HG03280 (cell line): ENCODE results near the gene TMEM215.
"Not testable (repeated sequence)": the region's sequence is repeated elsewhere in the genome, so short reads cannot be mapped to it uniquely, and the experiment has no call there.

ENCODE experiments used
- ATAC-seq: cut with Tn5 transposase; IDR thresholded peaks from one replicate; pipeline ENCODE4 v1.9.1; 2021; ENCODE audit warnings: mild to moderate bottlenecking, moderate library complexity; ENCODE audit not compliant: unreplicated experiment

The TMEM215 gene, protein sequence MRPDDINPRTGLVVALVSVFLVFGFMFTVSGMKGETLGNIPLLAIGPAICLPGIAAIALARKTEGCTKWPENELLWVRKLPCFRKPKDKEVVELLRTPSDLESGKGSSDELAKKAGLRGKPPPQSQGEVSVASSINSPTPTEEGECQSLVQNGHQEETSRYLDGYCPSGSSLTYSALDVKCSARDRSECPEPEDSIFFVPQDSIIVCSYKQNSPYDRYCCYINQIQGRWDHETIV

DNA sequence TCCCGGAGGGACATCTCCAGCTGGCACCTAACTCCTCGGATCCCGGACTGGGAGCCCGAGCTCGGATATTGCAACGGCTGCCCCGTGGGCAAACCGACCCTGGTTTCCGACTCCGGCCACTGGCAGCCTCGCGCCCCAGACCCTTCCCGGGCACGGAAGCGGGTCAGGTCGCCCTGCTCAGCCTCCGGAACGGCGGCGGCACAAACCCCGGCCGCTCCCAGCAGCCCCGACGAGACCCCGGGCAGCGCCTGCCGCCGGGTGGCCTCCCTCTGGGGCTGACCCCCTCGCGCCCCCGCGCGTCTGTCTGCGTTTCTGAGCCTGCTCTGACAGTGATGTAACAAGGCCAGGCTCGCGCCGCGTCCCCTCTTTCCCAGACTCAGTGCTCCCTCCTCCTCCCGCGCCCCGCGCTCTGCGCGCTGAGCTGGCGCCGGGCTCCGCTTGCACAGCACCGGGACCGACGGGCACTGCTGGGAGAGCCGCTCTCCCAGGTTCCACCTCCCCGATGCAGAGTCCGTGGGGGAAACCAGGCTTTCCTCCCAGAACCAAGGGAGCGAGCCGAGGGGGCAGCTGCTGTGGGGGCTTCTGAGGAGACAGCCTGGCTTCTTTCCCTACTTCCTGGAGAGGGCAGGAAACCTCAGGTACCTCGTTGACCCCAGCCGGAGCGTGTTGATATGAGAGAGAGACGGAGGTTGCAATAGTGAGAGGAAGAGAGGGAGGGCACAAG is at the start of gene TMEM215:
Gene TMEM215, plus strand, starts transcription at position 373 of the 724 bp plus-strand sequence. CDS start 644 bp downstream, outside the sequence.
- no peak for ATAC-seq

DNA sequence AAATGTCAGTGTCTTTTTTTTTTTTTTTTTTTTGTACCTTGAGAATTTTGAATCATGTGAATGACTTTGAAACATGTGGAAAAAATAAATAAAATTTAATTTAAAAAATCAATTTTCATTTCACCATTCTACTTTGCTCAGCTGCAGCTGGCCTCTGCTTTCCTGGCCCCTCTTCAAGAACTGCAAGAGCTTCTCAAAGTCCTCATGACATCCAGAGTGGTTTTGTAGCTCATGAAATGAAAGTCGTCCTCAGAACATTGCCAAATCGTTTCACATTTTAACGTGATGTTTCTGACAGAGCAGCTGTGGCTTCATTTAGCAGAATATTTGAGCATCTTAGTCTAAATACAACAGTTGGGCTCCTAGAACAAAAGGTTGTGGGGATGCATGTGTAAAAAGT is 47.9 kb upstream of the TMEM215 start:
- no peak for ATAC-seq

DNA sequence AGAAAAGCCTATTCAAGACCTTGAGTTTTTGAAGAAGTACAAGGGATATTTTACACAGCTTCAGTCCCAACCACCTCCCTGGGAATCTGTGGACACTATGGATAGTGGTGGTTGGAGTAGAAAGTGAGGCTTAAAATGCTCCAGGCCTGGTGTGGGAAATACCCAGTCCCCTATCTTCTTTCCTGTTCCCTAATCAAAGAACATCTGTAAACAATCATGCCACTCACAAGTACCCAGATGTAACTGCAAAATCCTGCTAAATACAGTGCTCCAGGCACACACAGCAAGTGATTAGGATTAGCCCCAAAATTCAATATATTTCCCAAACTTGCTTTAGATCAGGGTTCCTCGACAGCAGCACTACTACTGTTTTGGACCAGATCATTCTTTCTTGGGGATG is 46.0 kb upstream of the TMEM215 start:
- no peak for ATAC-seq

DNA sequence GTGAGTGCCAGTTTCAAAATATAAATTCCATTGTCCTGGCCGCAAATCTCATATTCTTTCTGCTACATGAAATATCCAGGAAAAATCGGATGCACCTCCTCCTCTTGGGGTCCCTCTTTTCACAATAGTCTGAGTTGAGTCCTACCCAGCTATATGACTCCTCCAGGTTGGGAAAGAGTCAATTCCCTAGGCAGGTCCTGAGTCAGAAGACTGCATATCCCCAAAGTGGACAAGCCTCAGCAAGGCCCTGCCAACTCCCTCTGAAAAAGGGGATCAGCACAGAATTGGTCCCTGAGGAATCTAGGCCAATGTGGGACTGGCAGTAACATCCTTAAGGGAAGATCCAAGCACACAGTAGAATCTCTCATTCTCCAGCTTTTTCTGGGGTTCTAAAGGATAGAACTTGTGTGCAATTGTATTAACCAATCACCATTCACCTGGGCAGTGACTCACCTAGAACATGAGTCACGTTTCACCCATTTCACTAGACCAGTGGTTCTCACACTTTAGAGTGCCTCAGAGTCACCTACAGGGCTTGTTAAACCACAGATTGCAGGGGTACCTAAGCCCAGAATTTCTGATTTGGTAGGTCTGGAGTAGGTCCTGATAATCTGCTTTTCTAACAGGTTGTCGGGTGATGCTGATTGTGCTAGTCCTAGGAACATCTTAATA is 44.7 kb upstream of the TMEM215 start:
- no peak for ATAC-seq

DNA sequence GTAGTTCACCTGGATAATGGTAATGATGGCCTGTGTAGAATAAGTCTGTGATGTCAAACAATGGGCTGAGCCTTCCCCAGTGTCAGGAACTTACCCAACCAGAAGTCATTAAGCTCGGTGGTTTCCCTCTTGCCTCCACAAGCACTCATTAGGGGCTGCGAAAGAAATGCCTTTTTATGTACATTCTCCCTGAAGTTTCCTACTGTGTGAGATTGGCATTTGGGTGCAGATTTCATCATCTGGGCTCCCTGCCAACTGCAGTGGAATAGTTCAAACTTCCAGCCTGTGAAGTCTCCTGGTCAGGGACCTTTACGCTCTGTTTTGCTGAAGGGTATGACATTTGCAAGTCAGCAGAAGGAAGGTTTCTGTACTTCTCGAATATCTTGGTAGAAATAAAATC is 41.6 kb upstream of the TMEM215 start:
- ATAC-seq, result no peak

DNA sequence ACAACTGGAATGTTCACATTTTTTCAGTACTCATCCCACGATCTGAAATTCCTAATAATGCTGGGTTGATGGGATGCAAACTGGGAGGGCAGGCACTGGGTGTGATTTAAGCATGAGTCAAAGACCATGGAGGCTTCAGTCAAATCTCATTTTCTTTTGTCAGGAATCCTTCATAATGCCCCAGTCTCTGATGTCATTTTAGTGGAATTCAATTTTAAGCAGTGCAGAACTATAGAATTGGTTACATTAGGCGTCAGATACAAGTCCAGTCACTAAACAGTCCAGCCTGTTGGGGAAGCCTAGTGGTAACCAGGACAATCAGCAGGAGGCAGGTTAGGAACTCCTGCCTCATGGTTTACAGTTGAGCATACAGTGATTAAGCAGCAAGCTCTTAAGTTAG is 41.0 kb upstream of the TMEM215 start:
- ATAC-seq, result no peak

DNA sequence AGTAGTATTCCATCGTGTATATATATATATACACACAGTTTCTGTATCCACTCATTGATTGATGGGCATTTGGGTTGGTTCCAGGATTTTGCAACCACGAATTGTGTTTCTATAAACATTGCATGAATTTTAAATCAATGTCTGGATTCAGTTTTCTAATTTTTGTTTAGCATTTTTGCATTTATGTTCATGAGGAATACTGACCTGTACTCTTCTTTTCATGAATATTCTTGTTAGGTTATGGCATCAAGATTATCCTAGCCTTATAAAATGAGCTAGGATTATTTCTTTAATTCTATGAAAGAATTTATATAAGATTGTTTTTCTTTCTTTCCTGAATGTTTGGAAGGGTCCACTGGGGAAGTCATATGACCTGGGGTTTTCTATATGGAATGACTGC is 35.3 kb upstream of the TMEM215 start:
- ATAC-seq, result no peak

DNA sequence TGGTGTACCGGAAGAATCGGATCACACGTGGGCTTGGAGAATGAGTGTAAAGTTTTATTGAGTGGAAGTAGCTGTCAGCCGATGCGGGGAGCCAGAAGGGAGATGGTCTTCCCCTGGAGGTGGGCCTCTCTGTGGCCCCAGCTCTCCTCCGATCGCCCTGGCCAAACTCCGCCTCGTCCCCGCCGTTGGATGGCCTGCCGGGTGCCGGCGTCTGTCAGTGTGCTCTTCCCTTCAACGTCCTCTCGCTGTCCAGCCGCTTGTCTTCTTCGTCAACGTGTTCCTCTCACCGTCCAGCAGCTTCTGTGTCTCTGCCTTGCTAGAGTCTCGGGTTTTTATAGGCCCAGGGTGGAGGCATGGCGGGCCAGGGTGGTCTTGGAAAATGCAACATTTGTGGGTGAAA is 27.6 kb upstream of the TMEM215 start:
- ATAC-seq, result no peak

DNA sequence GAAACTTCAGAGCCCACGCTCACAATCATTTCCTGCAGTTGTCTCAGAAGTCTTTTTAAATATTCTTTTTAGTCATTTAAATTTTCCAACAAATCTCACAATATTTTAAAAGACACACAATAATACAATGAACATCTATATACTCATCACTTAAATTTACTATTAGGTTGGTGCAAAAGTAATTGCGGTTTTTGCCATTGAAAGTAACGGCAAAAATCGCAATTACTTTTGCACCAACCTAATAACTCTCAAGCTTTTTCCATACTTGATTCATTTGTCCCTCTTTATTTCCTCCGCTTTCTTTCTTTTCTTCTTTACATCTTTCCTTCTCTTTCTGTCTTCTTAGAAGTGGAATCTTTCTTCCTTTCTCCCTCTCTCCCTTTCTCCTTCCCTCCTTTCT is 19.2 kb upstream of the TMEM215 start:
- no peak for ATAC-seq

DNA sequence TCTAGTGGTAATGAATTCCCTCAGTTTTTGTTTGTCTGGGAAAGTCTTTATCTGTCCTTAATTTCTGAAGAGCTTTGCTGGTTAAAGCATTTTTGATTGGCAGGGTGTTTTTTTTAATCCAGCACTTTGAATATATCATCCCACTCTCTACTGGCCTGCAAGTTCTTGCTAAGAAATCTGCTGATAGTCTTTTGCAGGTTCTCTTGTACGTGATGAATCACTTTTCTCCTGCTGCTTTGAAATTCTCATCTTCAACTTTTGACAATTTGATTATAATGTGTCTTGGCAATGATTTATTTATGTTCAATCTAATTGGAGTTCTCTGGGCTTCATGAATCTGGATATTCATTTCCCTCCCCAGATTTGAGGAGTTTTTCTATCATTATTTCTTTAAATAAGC is 8.1 kb upstream of the TMEM215 start:
- no peak for ATAC-seq

DNA sequence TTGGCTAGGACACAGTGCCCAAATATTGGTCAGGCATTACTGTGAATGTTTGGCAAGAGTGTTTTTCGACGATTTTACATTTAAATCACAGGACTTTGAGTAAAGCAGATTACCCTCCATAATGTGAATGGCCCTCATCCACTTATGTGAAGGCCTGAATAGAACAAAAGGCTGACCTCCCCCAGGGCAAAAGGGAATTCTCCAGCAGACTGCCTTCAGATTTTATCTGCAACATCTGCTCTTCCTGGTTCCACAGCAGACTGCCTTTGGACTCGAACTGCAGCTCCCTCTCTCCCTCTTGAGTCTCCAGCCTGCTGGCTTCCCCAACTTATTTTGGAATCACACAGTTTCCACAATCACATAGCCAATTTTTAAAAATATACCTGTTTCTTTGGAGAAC is 7.1 kb upstream of the TMEM215 start:
- no peak for ATAC-seq

DNA sequence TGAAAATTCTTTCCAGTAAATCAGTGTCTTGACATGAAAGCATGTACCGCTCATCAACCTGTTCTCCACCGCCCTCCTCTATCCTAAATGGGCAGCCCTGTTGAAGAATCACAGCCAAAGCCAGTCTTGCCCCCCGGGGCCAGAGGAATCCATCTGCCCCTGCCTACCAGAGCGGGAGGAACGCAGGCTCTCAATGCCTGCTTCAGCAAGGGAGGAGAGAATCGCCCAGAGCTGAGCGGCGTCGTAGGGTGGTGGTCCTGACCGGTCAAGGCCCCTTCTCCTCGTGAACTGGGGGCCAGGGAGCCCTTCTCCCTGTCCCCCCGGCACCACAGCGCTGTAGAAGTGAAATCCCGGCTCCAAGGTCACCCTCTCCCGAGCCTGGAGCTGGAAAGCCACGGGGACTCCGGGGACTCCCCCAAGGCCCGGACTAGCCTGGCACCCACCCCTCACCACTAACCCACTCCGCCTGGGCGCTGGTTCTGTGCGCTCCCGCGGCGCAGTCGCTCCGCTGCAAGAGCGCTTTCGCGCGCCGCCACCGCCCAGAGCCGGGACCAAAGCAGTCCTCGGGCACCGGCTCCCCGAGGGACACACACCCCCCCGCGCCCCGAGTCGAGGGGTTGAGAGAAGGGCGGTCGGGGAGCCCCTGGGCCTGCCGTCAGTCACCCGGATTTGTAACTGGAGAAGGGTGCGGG is 718 bp upstream of the TMEM215 start:
- ATAC-seq, result no peak

DNA sequence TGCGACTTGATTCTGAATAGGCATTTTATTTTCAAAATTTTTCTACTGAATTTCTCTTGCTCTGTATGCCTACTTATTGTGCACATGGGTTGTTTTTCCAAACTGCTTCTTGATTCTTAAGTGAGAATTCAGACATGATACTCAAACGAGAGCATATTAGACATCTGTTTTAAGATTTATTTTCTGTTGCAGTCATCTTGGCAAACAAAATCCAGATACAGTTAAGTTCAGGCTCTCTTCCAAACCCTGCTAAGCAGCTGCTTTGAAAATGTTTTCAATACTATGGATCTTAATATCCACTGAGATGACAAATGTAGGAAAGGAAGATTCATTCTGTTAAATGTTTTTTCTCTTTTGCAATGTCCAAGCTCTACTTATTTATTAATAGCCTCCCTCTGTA is 4.5 kb downstream of the TMEM215 start:
- ATAC-seq, result no peak

DNA sequence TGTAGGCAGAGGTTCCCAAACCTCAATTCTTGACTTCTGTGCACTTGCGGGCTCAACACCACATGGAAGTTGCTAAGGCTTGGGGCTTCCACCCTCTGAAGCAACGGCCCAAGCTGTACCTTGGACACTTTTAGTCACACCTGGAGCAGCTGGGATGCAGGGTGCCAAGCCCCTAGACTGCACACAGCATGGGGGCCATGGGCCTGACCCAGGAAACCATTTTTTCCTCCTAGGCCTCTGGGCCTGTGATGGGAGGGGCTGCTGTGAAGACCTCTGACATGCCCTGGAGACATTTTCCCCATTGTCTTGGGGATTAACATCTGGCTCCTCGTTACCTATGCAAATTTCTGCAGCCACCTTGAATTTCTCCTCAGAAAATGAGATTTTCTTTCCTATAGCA is 12.7 kb downstream of the TMEM215 start:
- ATAC-seq, result not testable (repeated sequence)

DNA sequence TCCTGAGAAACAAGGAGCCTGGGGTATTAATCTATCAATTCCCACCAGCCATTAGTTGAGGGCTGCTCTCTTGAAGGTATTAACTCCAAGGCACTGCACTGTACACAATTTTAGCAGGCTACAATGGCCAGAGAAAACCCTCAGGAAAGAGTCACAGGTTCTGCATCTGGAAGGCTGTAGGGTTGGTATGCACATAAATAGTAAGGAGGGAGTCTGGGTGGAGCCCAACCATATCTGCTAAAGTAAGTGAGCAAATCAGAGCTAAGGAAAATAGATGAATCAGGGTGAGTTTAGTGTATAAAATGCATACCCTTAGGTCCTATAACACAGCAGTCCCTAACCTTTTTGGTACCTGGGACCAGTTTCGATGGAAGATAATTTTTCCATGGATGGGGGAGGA is 18.2 kb downstream of the TMEM215 start:
- no peak for ATAC-seq

DNA sequence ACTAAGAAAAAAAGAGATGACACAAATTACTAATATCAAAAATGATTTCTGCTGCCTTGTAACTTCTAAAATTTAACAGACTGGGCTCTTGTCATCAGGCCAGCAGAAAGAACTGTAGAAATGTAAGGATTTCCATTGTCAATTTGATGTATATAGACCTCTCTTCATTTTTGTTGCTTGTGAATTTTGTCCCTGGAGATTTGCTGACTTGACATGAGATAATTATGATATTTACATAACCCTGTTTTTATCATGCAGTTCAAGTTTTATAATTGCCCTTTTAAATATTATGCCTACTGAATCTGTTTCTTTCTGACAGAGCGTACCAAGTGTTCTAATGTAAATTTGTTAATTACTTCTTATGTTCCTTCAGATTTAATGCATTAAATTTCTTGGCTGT is 23.9 kb downstream of the TMEM215 start:
- ATAC-seq, result no peak

DNA sequence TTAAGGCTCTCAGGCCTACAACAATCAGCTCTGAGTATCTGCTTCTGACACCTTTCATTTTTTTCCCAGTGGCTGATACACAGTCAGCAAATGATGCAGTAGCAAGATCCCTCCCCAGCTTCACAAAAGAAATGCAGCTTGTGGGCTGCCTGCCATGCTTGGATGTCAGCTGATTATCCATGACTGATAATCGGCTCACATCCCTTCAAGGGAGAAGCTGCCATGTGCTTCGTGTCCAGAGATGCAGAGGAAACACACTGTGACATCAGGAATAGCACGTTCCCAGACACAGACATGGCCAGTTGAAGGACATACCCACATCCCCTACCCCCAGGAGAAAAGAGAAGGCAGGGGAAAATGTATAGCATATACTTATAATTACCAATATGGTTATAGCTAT is 27.9 kb downstream of the TMEM215 start:
- ATAC-seq, result no peak

DNA sequence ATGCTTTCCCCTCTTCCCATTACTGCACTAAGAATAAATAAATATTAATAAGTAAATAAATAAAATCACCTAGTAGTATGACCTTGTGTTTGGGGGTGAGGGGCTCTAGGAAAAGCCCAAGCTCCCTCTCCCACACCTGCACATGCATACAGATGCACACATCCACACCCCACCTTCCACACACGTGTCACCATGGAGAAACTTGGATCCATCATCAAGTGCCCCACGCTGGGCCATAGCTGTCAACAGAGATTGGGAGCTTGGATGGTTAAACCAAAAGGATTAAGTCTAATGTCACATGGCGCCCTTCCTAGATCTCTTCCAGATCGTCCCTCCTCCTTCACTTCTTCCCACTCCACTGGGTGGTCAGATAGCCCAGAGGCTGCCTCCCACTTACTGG is 37.0 kb downstream of the TMEM215 start:
- ATAC-seq, result no peak

DNA sequence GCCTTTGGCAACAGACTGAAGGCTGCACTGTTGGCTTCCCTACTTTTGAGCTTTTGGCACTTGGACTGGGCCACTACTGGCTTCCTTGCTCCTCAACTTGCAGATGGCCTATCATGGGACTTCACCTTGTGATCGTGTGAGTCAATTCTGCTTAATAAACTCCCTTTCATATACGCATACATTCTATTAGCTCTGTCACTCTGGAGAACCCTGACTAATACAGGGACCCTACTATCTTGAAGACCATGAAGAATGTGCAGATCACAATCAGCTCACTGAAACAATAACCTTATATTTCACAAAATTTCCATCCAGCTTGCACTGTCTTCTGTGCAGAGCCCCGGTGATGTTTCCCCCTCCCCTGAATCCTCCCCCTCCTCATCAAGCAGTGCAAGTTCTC is 39.8 kb downstream of the TMEM215 start:
- no peak for ATAC-seq

DNA sequence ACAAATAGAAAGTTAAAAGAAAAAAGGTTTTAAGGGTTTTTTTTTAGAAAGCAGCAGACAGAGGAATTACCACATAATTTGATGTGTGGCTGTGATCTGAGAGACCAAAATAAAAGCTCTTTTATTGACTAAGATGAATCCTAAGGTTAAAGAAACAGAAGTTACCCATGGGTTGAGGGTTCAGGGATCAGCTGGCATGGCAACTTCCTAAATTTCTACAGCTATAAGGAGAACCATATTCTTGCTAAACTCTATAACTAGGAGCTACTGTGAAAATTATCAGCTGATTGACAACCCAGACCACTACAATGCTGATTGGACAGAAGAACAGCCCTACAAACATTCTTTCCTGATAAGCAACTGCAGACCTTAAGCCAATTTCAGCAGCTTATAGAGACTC is 40.2 kb downstream of the TMEM215 start:
- ATAC-seq, result no peak

DNA sequence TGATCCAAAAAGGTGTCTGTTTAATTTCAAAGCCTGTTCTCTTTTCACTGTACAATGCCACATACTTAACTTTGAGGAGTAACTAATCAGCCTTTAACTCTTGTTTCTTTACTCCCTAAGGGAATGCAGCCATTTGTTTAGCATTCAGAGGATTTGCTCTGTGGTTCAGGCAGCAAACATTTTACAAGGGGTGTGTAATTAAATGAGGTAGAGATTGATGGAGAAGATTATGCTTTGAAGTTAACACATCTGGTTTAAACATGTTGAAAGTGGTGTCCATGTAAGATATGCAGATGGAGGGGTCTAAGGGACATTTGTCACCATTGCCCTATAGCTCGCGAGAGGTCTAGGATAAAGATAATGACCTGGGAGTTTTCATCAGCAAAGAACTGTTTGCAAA is 41.9 kb downstream of the TMEM215 start:
- ATAC-seq, result no peak

DNA sequence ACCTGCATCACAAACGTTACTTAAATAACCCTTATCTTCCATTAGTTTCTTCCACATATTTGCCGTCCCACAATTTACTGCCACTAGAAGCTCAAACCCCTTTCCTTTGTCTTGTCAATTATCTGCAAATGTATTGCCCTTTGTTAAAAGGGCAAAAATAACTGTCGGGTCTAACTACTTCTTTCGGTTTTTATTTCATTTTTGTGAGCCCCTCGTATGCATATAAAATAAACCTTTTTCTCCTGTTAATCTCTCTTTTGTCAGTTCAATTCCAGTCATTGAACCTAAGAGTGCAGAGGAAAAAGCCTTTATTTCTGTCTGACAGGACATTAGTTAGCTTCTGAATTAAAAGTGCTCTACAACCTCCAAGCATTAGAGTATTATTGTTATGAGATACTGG is 45.5 kb downstream of the TMEM215 start:
- no peak for ATAC-seq
